Measurements from ENCODE around the gene RNF121. TPM values are rescaled to one million over a fixed set of nuclear protein-coding genes. Genes with fewer than 3 reads are reported as not detected.

Gene RNF121
- total and polyA plus RNA-seq, 2 of the 8 experiments (the other 6 are each of a cell fraction or from before 2014, with no cell fraction given) = 39.7 to 51.6 TPM

DNA sequence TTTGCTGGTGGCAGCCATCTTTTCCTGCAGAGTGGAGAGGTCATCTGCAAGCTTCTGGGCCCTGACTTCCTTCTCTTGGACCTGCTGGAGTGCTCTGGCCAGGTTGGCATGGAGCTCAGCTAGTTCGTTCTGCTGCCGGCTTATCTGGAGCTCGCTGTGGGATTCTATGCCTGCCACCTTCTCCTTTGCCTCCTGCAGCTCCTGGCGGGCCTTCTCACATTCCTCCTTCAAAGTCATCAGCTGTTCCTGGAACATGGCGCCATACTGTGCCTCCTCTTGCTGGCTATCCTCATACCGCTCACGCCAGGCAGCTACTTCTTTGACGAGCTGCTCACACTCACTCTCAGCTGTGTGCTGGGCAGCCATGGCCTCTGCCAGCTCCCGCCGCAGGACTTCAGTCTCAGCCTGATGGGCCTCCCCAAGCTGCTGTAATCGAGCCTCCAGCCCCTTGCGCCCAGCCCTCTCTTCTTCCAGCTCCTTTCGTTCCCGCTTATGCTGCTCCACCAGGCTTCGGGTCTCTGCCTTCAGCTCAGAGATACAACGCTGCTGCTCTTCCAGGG, 86.0 kb downstream of the RNF121 start:
- Histone ChIP-seq H3K27ac (ENCODE audit: low read depth, low read length) (no peak overlapping the region), H3K79me1 (ENCODE audit: low read depth, low read length) (no peaks in the 10 kb centered on the region; the same call in 1 of the 2 replicates), H3K9me3 (ENCODE audit: insufficient read depth in 2 of 2, low read depth in 1 of 2, low read length in 1 of 2) (no peaks in the 10 kb centered on the region), H2AFZ (ENCODE audit: low read length) (no peak overlapping the region), H2BK20ac (ENCODE audit: low read length) (no peak overlapping the region), H3K79me2 (ENCODE audit: control insufficient read depth in 1 of 2, insufficient read depth in 2 of 2, low read length in 2 of 2) (no peaks in the 10 kb centered on the region), H3K9ac (replicated peaks in 1 of 4; ENCODE audit: extremely low read depth in 1 of 4, low read depth in 3 of 4, low read length in 3 of 4) (no peak overlapping the region), H4K5ac (ENCODE audit: insufficient read length, low read depth, low read length) (no peak overlapping the region), H3K4me3 (ENCODE audit: extremely low read depth in 1 of 4, insufficient read depth in 2 of 4, low read depth in 3 of 4, low read length in 4 of 4) (no peak overlapping the region), H3K14ac (ENCODE audit: insufficient read length) (no peak overlapping the region), H3K23me2 (ENCODE audit: low read depth, low read length) (no peaks in the 10 kb centered on the region), H4K8ac (ENCODE audit: extremely low read depth, insufficient read depth, low read length) (no peak overlapping the region), H3K4me2 (ENCODE audit: insufficient read depth in 1 of 2, low read depth in 2 of 2, low read length in 2 of 2) (no peak overlapping the region), H4K20me1 (replicated peaks in 1 of 2; ENCODE audit: control insufficient read depth in 1 of 2, insufficient read depth in 2 of 2, low read length in 2 of 2) (peaks cover 19 to 39% of the 10 kb centered on the region in 2 experiments), H4K91ac (replicated peaks; ENCODE audit: insufficient read length, low read length) (no peak overlapping the region), H2BK12ac (ENCODE audit: low read depth, low read length) (no peak overlapping the region), H3K23ac (ENCODE audit: insufficient read length) (no peak overlapping the region), H3K4ac (replicated peaks; ENCODE audit: insufficient read length, low read depth, low read length) (no peak overlapping the region), H3K18ac (ENCODE audit: extremely low read depth, low read length) (no peak overlapping the region), H3K56ac (replicated peaks; ENCODE audit: insufficient read length, low read depth, low read length) (no peak overlapping the region), H3K27me3 (replicated peaks in 1 of 4; ENCODE audit: control insufficient read depth in 3 of 4, extremely low read depth in 1 of 4, insufficient read depth in 3 of 4, low read length in 3 of 4) (no peaks in the 10 kb centered on the region), H3K36me3 (ENCODE audit: control insufficient read depth in 2 of 4, insufficient read depth in 4 of 4, low read length in 3 of 4) (peaks cover 59 to 87% (median 79%) of the 10 kb centered on the region in 4 experiments), H3K4me1 (replicated peaks in 1 of 4; ENCODE audit: control insufficient read depth in 3 of 4, insufficient read depth in 4 of 4, low read length in 3 of 4) (no peaks in the 10 kb centered on the region), H2BK5ac (ENCODE audit: low read depth, low read length) (no peak overlapping the region), H2BK120ac (replicated peaks; ENCODE audit: low read depth, low read length) (no peak overlapping the region), H2AK5ac (ENCODE audit: low read depth, low read length) (no peak overlapping the region), H2BK15ac (ENCODE audit: low read length) (no peak overlapping the region)
- TF ChIP-seq TEAD4 (IDR thresholded peaks at IDR 0.05; ENCODE audit: low read depth, low read length) (no peak), RXRA (IDR thresholded peaks at IDR 0.05; ENCODE audit: insufficient read depth, low read depth, low read length) (no peak), TCF12 (IDR thresholded peaks at IDR 0.05; ENCODE audit: low read depth, low read length) (no peak)
- ChIA-PET CTCF (ENCODE audit: partially characterized antibody) (interaction anchor here (0.6 to 25.0 kb wide), 20 partner anchors 9 to 222 kb away, joined by 3 to 423 read pairs (median 4); partner anchors contain the start of genes IL18BP and LAMTOR1), POLR2A (ENCODE audit: partially characterized antibody) (interaction anchor here (0.9 to 3.3 kb wide), 7 partner anchors 9 to 79 kb away, joined by 3 to 11 read pairs (median 3); partner anchors contain the start of gene IL18BP)
- no peak for FAIRE-seq
- 94% methylated on average over 15 of the region's 16 CpGs; no CpG with 5 or more reads in 1 of the 2 experiments for WGBS, 2 experiments (ENCODE audit: extremely low coverage in 1 of 2, insufficient coverage in 1 of 2, insufficient read length in 1 of 2, insufficient replicate concordance in 2 of 2, low coverage in 1 of 2, low lambda C conversion rate in 2 of 2, missing lambda C conversion rate in 1 of 2)
- no peak for DNase-seq (ENCODE audit: low read depth in 1 of 2, low spot score in 2 of 2)

All from H1 (cell line).